Stimulated activated CD4-positive, alpha-beta T cell treated with anti-CD3 and anti-CD28 coated beads, Interleukin-15, amount 100 ng/mL, for 1 hour (primary cell): Measurements from ENCODE around the gene SRSF7.
"Not testable (repeated sequence)": the region's sequence is repeated elsewhere in the genome, so short reads cannot be mapped to it uniquely, and the experiment has no call there.

ENCODE experiments used
- DNase-seq, 2 donors: peaks; one replicate each; pipeline ENCODE4 v3.0.0-alpha.2; 2020; ENCODE audit warnings: low read depth in 1 of 2, low spot score in 1 of 2

SRSF7 gene

DNA sequence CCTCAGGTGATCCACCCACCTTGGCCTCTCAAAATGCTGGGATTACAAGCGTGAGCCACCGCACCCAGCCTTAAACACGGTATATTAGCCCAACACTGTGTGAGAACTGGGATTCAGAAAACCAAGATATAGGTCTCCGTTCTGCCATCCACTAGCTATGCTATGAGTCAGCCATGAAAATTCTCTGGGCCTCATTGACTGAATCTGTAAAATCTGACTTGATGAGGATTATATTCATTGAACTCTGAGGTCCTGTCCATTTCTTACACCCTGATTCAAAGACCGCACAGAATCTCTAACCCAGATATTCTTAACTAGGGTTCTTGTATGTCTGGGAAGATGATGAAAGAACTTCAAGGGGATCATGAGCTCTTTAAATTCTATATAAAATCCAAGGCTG lies 47.8 kb downstream of the SRSF7 start:
- not testable (repeated sequence) for DNase-seq

DNA sequence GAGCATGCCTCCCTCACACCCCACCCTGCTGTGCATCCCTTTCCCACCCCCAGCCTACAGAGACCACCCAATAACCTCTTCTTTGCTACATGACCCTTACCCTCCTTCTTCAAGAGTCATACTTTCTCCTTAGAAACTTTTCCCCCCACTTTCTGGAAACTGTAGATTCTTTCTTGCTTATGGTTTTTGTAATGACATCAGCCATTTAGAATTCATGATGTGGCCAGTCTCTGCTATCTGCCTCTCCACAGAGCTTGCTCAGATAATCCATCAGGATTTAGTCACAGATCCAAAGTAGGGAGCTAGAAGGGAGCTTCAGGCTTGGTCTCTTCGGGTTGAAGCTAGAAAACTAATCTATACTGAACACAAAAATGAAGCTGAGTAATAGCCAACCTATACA lies 48.7 kb downstream of the SRSF7 start:
- DNase-seq, result no peak

DNA sequence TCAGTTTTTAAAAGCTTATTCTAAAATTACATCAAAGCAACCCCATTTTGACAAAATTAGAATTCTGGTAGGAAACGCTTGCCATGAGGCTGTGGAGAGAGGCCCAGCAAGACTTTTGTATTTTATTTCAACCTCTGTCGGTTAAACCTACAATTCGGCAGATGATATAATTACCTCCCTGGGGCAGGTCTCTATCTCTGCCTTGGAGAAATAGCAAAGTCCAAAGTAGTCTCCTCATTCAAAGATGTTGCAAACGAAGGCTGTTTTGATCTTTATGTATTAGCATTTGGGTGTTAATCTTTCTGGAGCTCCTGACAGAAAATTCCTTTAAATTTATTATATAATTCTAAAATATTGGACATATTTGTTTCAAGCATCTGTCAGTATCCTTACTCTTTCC lies 49.6 kb downstream of the SRSF7 start:
- no peak for DNase-seq

DNA sequence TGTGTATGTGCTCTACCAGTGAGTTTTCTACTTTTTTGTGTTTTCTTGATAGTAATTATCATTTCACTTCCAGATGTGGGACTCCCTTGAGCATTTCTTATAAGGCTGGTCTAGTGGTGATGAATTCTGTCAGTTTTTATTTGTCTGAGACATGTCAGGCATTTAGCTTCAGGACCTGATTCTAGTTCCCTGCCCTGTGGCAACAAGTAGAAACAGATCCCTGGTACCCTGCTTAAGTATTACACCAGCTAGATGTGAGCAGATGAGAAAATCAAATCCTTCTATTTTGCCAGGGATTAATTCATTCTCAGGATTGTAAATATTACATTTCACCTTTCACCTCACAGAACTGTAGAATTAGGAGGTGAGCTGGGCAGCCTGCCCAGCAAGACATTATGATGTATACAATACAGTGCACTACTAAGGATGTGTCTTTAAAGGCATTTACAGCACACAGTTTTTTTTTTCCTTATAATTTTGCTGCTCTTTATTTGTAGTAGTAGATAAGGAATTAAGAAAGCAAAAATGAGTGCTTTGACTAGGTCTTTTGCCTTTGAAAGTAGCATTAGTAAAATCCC lies 50.2 kb downstream of the SRSF7 start:
- no peak for DNase-seq

DNA sequence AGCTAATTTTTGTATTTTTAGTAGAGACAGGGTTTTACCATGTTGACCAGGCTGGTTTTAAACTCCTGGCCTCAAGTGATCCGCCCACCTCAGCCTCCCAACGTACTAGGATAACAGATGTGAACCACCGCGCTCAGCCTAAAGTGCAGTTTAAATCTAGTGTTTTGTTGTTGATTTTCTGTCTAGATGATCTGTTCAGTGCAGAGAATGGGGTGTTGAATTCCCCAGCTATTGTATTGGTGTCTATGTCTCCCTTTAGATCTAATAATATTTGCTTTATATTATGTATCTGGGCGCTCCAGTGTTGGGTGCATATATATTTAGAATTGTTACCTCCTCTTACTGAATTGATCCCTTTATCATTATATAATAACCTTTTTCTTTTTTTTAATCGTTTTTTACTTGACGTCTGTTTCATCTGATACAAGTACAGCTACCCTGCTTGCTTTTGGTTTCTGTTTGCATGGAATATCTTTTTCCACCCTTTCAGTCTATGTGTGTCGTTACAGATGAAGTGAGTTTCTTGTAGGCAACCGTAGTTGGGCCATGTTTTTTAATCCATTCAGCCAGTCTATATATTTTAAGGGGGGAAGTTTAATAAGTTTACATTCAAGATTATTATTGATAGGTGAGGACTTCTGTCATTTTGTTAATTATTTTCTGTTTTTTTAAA lies 50.9 kb downstream of the SRSF7 start:
- DNase-seq, result no peak

DNA sequence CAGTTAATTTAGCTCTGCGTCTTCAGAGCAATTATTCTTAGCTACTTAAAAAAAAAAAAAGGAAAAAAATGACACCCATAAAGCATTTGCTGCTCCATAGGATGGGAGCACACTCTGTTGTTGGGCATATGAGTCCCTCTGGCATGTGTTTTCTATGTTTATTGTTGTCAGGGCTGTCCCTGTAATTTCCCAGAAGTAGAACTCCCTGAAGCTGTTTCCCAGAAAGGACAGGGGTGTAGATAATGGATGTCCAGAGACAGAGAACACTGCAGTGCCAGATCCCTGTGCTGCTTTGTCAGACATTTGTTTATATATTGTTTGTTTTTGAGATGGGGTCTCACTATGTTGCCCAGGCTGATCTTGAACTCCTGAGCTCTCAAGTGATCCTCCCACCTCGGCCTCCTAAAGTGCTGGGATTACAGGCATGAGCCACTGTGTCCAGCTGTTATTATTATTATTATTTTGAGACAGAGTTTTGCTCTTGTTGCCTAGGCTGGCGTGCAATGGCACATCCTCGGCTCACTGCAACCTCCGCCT lies 52.6 kb downstream of the SRSF7 start:
- DNase-seq, result no peak

DNA sequence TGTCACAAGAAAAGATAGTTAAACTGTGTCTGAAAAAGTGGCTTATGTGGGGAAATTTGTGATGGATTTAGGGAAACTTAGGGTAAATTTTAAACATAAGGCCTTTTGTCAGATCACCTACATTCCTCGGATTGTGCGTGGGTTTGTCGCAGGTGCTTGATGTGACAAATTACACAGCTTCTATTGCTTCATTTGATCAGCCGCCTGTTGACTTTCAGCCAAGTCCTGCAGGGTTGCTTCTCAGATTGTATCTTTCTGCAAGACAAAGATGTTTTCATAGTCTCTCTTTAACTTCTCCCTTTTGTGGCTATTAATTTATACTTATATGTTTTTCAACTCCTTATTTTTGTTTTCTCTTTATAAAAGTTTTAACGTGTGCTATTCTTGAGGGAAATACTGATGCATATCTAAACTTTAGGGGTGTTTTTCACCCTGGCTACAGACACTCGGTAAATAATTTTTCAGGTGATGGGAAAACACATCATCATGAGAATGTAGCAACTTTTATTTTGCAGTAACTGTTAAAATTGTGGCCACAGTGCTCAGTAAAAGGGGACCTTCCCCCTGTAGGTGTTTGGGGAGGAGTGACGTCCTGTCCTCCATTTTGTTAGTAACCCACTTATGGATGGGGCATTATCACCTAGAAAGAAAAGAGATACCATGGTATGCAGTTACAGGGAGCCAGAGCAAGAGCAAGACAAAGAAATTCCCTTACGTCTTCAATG lies 53.9 kb downstream of the SRSF7 start:
- no peak for DNase-seq
